ENCODE data around the gene GCLC.

- TF ChIP-seq, protein P1, sequence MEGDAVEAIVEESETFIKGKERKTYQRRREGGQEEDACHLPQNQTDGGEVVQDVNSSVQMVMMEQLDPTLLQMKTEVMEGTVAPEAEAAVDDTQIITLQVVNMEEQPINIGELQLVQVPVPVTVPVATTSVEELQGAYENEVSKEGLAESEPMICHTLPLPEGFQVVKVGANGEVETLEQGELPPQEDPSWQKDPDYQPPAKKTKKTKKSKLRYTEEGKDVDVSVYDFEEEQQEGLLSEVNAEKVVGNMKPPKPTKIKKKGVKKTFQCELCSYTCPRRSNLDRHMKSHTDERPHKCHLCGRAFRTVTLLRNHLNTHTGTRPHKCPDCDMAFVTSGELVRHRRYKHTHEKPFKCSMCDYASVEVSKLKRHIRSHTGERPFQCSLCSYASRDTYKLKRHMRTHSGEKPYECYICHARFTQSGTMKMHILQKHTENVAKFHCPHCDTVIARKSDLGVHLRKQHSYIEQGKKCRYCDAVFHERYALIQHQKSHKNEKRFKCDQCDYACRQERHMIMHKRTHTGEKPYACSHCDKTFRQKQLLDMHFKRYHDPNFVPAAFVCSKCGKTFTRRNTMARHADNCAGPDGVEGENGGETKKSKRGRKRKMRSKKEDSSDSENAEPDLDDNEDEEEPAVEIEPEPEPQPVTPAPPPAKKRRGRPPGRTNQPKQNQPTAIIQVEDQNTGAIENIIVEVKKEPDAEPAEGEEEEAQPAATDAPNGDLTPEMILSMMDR (IDR thresholded peaks at IDR 0.05; ENCODE audit: insufficient read depth, low read depth, low read length), result no peak
- no peak for TF ChIP-seq EZH2 (IDR thresholded peaks at IDR 0.05; ENCODE audit: insufficient read depth, low read length)
Measured at GRCh38 chr6:53544217-53544469, 758 bp downstream of the GCLC start.
